Uterus (tissue), 2 donors: ENCODE results near the gene STIM1.

Experiments used
- CTCF ChIP-seq, 4 experiments: fragments of 200-600 bp in 2 of 4; fragments of 450-650 bp in 2 of 4; sonication (generic) in 2 of 4; IDR thresholded peaks; one replicate each; pipeline ENCODE4 v1.5.1; 2016 to 2019; ENCODE audit warnings: antibody characterized with exemption in 4 of 4, mild to moderate bottlenecking in 2 of 4, moderate library complexity in 1 of 4
- POLR2A ChIP-seq, 2 donors: fragments of 450-650 bp; IDR thresholded peaks; one replicate each; pipeline ENCODE4 v1.6.1; 2016; ENCODE audit warnings: antibody characterized with exemption in 2 of 2, mild to moderate bottlenecking in 1 of 2, moderate library complexity in 1 of 2

- TF ChIP-seq CTCF (IDR thresholded peaks at IDR 0.05) (no peak), POLR2A (IDR thresholded peaks at IDR 0.05) (no peak)
These were observed 79.2 kb downstream of the STIM1 start for GRCh38 chr11:3934658-3935057.
